ENCODE measurements around the gene SLC5A2. TPM values are rescaled to one million over a fixed set of nuclear protein-coding genes. Genes with fewer than 3 reads are reported as not detected.

Gene SLC5A2
- total and polyA plus RNA-seq, 3 donors from 2014 or later, result 5.8 to 18.1 (median 6.9) TPM

- H3K9me3 ChIP-seq, result no peaks in the 10 kb centered on the region
- WGBS, 2 donors, result 89 to 97% methylated on average over 5 of the region's 5 CpGs
- intact Hi-C loops (cut with DNase I; ENCODE audit: low total_unique reads), result no loop called here
These were observed 15.1 kb upstream of the SLC5A2 start for GRCh38 chr16:31467858-31468257.

GRCh38 chr16:31470615-31471014, 12.3 kb upstream of the SLC5A2 start:
- Histone ChIP-seq H3K36me3 (ENCODE audit: low read depth, missing control alignments) (no peaks in the 10 kb centered on the region), H3K27ac (peak overlapping the region in 1 of 2 donors; percentile 95), H3K4me1 (peaks cover 21% of the 10 kb centered on the region), H3K9me3 (no peaks in the 10 kb centered on the region), H3K4me3 (no peak overlapping the region), H3K27me3 (no peaks in the 10 kb centered on the region)
- DNase-seq, result no peak
- intact Hi-C loops (cut with DNase I; ENCODE audit: low total_unique reads), result no loop called here
- 76 to 81% methylated on average over 3 of the region's 3 CpGs for WGBS, 2 donors
- TF ChIP-seq CTCF (IDR thresholded peaks at IDR 0.05) (no peak), POLR2A (IDR thresholded peaks at IDR 0.05) (no peak)

More at GRCh38 chr16:31467858-31468257, 15.1 kb upstream of the SLC5A2 start:
- H3K4me3 ChIP-seq, result no peak overlapping the region
- DNase-seq, result no peak
- H3K27me3 ChIP-seq, result no peaks in the 10 kb centered on the region
- H3K36me3 ChIP-seq (ENCODE audit: low read depth, missing control alignments), result no peaks in the 10 kb centered on the region
- TF ChIP-seq POLR2A (IDR thresholded peaks at IDR 0.05), result no peak
- no peak for TF ChIP-seq CTCF (IDR thresholded peaks at IDR 0.05)
- no peak overlapping the region for H3K27ac ChIP-seq
- peaks cover 10% of the 10 kb centered on the region for H3K4me1 ChIP-seq

GRCh38 chr16:31471241-31471874, 11.6 kb upstream of the SLC5A2 start:
- no peak for DNase-seq
- peaks cover 21% of the 10 kb centered on the region for H3K4me1 ChIP-seq
- TF ChIP-seq CTCF (IDR thresholded peaks at IDR 0.05) (no peak), POLR2A (IDR thresholded peaks at IDR 0.05) (no peak)
- peak overlapping the region; percentile 60 to 77 for H3K4me3 ChIP-seq
- no peaks in the 10 kb centered on the region for H3K36me3 ChIP-seq (ENCODE audit: low read depth, missing control alignments)
- H3K27me3 ChIP-seq, result no peaks in the 10 kb centered on the region
- H3K27ac ChIP-seq, result peak overlapping the region; percentile 90 to 95
- no peaks in the 10 kb centered on the region for H3K9me3 ChIP-seq
- 22 to 28% methylated on average over 11 to 15 of the region's 15 CpGs for WGBS, 2 donors
- intact Hi-C loops (cut with DNase I; ENCODE audit: low total_unique reads), result no loop called here

- 0 to 1% methylated on average over 34 to 56 of the region's 63 CpGs for whole genome bisulfite sequencing, 2 donors
- H3K27me3 ChIP-seq, result no peaks in the 10 kb centered on the region
- peak within 1 kb of the TSS; percentile 60 to 77 for H3K4me3 ChIP-seq
- H3K9me3 ChIP-seq, result no peaks in the 10 kb centered on the region
- H3K4me1 ChIP-seq, result peaks cover 21% of the 10 kb centered on the region
- peak within 1 kb of the TSS; percentile 90 to 95 for H3K27ac ChIP-seq
- TF ChIP-seq CTCF (IDR thresholded peaks at IDR 0.05) (no peak), POLR2A (IDR thresholded peaks at IDR 0.05) (no peak)
- no peaks in the 10 kb centered on the region for H3K36me3 ChIP-seq (ENCODE audit: low read depth, missing control alignments)
- DNase-seq, result peak; percentile 49
- intact Hi-C loops (cut with DNase I; ENCODE audit: low total_unique reads), result no loop called here
These were observed 10.8 kb upstream of the SLC5A2 start, which contains the start of gene TGFB1I1 for GRCh38 chr16:31471875-31472708. TSS of gene TGFB1I1 (plus strand) at chr16:31472152. CDS start at chr16:31472189, 37 bp downstream.
